ENCODE results near the gene RSPO4. TPM values are rescaled to one million over a fixed set of nuclear protein-coding genes. Genes with fewer than 3 reads are reported as not detected.

RSPO4 gene
- total RNA-seq, 4 donors from 2014 or later = not detected

DNA sequence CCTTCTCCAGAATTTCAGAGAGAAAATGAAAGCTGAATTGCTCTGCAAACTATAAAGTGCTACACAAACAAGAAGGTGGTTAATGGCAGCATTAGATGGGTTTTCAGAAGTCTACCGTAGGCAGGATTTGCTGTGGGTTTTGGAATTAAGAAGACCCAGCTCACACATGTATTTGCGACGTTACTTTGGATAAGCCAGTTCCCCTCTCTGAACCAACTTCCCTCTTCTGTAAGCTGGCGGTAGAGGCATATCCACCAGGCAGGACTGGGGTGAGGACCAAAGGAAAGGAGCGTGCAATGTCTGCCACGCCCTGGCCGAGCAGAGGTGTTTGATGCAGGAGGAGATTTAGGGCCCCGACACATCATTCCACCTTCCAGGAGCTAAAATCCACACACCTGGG is 6.9 kb downstream of the RSPO4 start:
- H3K9me3 ChIP-seq = no peaks in the 10 kb centered on the region
- H3K27ac ChIP-seq = no peak overlapping the region
- no peaks in the 10 kb centered on the region for H3K27me3 ChIP-seq
- no peak for DNase-seq
- H3K4me3 ChIP-seq = no peak overlapping the region
- TF ChIP-seq, protein P1, sequence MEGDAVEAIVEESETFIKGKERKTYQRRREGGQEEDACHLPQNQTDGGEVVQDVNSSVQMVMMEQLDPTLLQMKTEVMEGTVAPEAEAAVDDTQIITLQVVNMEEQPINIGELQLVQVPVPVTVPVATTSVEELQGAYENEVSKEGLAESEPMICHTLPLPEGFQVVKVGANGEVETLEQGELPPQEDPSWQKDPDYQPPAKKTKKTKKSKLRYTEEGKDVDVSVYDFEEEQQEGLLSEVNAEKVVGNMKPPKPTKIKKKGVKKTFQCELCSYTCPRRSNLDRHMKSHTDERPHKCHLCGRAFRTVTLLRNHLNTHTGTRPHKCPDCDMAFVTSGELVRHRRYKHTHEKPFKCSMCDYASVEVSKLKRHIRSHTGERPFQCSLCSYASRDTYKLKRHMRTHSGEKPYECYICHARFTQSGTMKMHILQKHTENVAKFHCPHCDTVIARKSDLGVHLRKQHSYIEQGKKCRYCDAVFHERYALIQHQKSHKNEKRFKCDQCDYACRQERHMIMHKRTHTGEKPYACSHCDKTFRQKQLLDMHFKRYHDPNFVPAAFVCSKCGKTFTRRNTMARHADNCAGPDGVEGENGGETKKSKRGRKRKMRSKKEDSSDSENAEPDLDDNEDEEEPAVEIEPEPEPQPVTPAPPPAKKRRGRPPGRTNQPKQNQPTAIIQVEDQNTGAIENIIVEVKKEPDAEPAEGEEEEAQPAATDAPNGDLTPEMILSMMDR (IDR thresholded peaks at IDR 0.05) = no peak
- TF ChIP-seq POLR2A (IDR thresholded peaks at IDR 0.05) = no peak
- no peaks in the 10 kb centered on the region for H3K4me1 ChIP-seq
- H3K36me3 ChIP-seq = no peaks in the 10 kb centered on the region

DNA sequence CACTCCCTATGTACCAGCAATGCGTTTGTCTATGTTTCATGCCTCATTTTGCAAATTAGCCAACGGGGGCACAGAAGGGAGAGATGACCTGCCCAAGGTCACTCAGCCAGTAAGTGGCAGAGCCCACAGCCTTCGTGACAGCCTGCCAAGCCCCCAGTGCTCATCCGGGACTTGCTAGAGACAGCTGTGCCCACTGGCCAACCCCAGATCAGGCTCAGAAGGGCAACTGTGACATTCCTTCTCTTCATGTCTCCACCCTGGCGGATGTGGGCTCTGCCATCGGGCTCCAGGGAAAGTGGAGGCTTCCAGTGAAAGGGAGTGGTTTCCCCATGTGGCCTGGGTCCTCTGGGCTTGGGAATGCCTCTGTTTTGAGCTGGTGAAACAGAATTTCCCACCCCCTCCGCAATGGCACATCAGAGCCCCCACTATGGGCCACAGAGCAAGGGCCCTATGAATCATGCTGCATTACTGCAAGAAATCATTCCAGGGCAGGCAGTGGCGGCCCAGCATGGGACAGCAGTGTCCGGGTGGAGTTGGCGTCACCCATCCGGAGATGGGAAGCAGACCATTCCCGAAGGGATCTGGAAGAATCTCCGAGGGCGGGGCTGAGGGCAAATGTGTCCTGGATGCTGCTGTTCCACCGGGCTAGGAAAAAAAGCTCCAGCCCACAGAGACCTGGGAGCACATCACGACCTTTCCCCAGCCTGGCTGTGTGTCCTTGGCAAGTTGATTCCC is 9.1 kb downstream of the RSPO4 start:
- TF ChIP-seq POLR2A (IDR thresholded peaks at IDR 0.05) = no peak
- TF ChIP-seq, protein P1 (IDR thresholded peaks at IDR 0.05) = no peak
- Histone ChIP-seq H3K4me3 (no peak overlapping the region), H3K27me3 (no peaks in the 10 kb centered on the region), H3K36me3 (no peaks in the 10 kb centered on the region), H3K9me3 (no peaks in the 10 kb centered on the region), H3K4me1 (no peaks in the 10 kb centered on the region), H3K27ac (no peak overlapping the region)
- DNase-seq = no peak

DNA sequence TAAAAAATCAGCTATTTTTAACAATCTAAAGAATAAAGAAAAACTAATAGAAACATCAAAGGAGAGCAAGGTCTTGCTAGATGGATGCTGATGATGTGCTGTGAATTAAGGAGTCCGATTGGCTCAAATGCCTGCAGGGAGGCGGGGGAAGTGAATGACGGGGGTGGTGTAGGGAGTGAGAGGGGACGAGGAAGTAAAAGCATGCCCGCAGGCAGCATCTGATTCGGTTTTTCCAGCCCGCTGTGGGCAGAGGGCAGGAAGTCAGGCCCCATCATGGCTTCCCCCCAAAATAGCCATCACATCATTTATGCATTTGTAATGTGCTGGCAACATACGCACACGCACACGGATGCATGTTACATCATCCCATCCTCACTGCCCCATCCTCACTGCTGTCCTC is 10.3 kb downstream of the RSPO4 start:
- TF ChIP-seq, protein P1 (IDR thresholded peaks at IDR 0.05) = no peak
- TF ChIP-seq POLR2A (IDR thresholded peaks at IDR 0.05) = no peak
- H3K27me3 ChIP-seq = no peaks in the 10 kb centered on the region
- no peak overlapping the region for H3K4me3 ChIP-seq
- DNase-seq = no peak
- H3K27ac ChIP-seq = no peak overlapping the region
- H3K9me3 ChIP-seq = no peaks in the 10 kb centered on the region
- no peaks in the 10 kb centered on the region for H3K36me3 ChIP-seq
- H3K4me1 ChIP-seq = no peaks in the 10 kb centered on the region

DNA sequence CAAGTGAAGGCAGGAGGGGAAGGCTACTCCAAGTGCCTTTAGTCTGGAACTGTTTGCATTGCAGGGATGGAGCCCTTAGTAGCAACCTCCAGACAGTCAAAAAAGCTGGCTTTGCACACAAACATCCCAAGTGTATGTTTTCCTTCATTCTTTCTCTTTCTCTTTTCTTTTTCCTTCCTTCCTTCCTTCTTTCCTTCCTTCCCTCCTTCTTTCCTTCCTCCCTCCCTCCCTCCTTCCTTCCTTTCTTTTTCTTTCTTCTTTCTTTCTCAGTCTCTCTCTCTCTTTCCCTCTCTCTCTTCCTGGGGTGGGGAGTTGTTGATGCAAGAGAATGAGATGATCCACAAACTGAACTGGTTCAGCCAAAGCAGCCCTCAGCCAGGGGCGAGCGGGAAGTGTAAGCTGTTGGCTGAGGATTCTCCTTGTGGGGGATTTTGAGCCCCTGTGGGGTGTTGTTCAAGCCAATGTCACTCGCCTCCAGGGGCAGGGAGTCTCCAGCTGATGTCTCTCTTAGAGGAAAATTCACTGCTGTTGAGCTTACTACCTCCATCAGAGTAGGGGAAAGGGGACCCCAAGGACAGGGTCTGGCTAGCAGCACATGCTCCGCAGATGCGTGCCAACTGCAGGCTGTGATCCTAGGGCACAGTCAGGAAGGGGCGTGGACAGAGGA is 11.7 kb downstream of the RSPO4 start:
- Histone ChIP-seq H3K36me3 (no peaks in the 10 kb centered on the region), H3K27ac (no peak overlapping the region), H3K4me3 (no peak overlapping the region), H3K9me3 (no peaks in the 10 kb centered on the region), H3K27me3 (no peaks in the 10 kb centered on the region), H3K4me1 (no peaks in the 10 kb centered on the region)
- DNase-seq = no peak
- TF ChIP-seq, protein P1 (IDR thresholded peaks at IDR 0.05) = no peak
- no peak for TF ChIP-seq POLR2A (IDR thresholded peaks at IDR 0.05)

DNA sequence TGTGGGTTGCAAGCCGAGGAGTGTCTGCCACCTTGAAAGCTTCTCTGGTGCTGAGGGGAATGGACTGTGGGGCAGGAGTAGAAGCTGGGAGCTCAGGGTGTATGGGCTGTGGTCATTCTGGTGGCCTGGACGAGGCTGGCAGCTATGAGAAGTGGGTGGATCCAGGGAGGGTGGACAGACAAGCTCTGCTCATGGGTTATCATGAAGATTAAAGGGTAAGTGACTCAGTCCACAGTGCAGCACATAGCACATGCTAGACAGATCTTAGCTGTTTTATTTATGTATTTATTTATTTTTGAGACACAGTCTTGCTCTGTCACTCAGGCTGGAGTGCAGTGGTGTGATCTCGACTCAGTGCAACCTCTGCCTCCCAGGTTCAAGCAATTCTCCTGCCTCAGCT is 13.8 kb downstream of the RSPO4 start:
- H3K27ac ChIP-seq = no peak overlapping the region
- H3K36me3 ChIP-seq = no peaks in the 10 kb centered on the region
- H3K27me3 ChIP-seq = no peaks in the 10 kb centered on the region
- DNase-seq = no peak
- no peaks in the 10 kb centered on the region for H3K9me3 ChIP-seq
- TF ChIP-seq, protein P1 (IDR thresholded peaks at IDR 0.05) = no peak
- TF ChIP-seq POLR2A (IDR thresholded peaks at IDR 0.05) = no peak
- no peak overlapping the region for H3K4me3 ChIP-seq
- H3K4me1 ChIP-seq = no peaks in the 10 kb centered on the region

Data from Peyer's patch (tissue), 4 donors.